Chondrocyte (in vitro differentiated cells): Measurements from ENCODE around the gene HIP1R. TPM values are rescaled to one million over a fixed set of nuclear protein-coding genes. Genes with fewer than 3 reads are reported as not detected.
"Not testable (repeated sequence)": the region's sequence is repeated elsewhere in the genome, so short reads cannot be mapped to it uniquely, and the experiment has no call there.

Experiments
- DNase-seq: peaks from one replicate; pipeline ENCODE4 v3.0.0; 2021; ENCODE audit warnings: mixed read lengths, low spot score
- H3K27ac Mint-ChIP-seq: one replicate; pipeline ENCODE4 v1.8.0; 2021; ENCODE audit warnings: mild to moderate bottlenecking, moderate library complexity, mixed read lengths; ENCODE audit not compliant: unreplicated experiment
- H3K27me3 Mint-ChIP-seq: 2 replicates; pipeline ENCODE4 v1.8.0; 2021; ENCODE audit warnings: low read depth, mixed read lengths
- H3K36me3 Mint-ChIP-seq: 2 replicates; pipeline ENCODE4 v1.8.0; 2021; ENCODE audit warnings: low read depth, mixed read lengths
- H3K4me1 Mint-ChIP-seq: 2 replicates; pipeline ENCODE4 v1.8.0; 2021; ENCODE audit warnings: low read depth, mild to moderate bottlenecking, mixed read lengths
- H3K4me3 Mint-ChIP-seq: one replicate; pipeline ENCODE4 v1.8.0; 2021; ENCODE audit warnings: mild to moderate bottlenecking, moderate library complexity, mixed read lengths; ENCODE audit not compliant: unreplicated experiment
- H3K9me3 Mint-ChIP-seq: 2 replicates; pipeline ENCODE4 v1.8.0; 2021; ENCODE audit warnings: low read depth, mixed read lengths
- total RNA-seq: library from RNA; stranded (reverse); gene quantifications from 3 replicates; pipeline ENCODE4 v1.2.1, GENCODE V29; 2021
- TF ChIP-seq, protein P1 (sequence below): fragments of 200-600 bp; sonication (generic); IDR thresholded peaks from 2 replicates; pipeline ENCODE4 v1.5.0; 2021; ENCODE audit warnings: antibody characterized with exemption, mild to moderate bottlenecking, moderate library complexity

Gene HIP1R
- total RNA-seq, 1 donor from 2014 or later, result 13.8 TPM

DNA sequence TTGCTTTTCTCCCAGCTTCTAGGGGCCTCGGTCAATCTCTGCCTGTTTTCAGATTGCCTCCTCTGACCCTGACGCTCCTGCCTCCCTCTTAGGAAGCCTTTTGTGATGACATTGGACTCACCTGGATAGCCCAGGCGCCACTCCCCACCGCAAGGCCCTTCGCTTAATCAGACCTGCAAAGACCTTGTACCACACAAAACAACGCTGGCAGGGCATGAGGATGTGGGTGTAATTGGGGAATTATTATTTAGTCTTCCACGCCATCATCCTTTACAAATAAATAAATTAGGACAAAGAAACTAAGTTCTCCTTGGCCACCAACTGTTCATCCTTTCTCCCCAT lies 68.4 kb downstream of the HIP1R start:
- H3K27me3 Mint-ChIP-seq, result no peaks in the 10 kb centered on the region
- no peak overlapping the region for H3K27ac Mint-ChIP-seq
- TF ChIP-seq, protein P1, sequence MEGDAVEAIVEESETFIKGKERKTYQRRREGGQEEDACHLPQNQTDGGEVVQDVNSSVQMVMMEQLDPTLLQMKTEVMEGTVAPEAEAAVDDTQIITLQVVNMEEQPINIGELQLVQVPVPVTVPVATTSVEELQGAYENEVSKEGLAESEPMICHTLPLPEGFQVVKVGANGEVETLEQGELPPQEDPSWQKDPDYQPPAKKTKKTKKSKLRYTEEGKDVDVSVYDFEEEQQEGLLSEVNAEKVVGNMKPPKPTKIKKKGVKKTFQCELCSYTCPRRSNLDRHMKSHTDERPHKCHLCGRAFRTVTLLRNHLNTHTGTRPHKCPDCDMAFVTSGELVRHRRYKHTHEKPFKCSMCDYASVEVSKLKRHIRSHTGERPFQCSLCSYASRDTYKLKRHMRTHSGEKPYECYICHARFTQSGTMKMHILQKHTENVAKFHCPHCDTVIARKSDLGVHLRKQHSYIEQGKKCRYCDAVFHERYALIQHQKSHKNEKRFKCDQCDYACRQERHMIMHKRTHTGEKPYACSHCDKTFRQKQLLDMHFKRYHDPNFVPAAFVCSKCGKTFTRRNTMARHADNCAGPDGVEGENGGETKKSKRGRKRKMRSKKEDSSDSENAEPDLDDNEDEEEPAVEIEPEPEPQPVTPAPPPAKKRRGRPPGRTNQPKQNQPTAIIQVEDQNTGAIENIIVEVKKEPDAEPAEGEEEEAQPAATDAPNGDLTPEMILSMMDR, result no peak
- H3K4me3 Mint-ChIP-seq, result no peak overlapping the region
- no peaks in the 10 kb centered on the region for H3K9me3 Mint-ChIP-seq
- peaks cover 2% of the 10 kb centered on the region for H3K4me1 Mint-ChIP-seq
- H3K36me3 Mint-ChIP-seq, result no peaks in the 10 kb centered on the region
- no peak for DNase-seq

DNA sequence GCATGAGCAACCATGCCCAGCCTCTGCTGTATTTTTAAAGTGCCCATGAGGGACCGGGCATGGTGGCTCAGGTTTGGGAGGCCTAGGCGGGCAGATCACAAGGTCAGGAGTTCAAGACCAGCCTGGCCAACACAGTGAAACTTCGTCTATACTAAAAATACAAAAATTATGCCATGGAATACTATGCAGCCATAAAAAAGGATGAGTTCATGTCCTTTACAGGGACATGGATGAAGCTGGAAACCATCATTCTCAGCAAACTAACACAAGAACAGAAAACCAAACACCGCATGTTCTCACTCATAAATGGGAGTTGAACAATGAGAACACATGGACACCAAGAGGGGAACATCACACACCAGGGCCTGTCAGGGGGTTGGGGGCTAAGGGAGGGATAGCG lies 70.0 kb downstream of the HIP1R start:
- not testable (repeated sequence) for H3K9me3 Mint-ChIP-seq, H3K27ac Mint-ChIP-seq, DNase-seq, H3K27me3 Mint-ChIP-seq, H3K4me1 Mint-ChIP-seq, H3K4me3 Mint-ChIP-seq, H3K36me3 Mint-ChIP-seq

DNA sequence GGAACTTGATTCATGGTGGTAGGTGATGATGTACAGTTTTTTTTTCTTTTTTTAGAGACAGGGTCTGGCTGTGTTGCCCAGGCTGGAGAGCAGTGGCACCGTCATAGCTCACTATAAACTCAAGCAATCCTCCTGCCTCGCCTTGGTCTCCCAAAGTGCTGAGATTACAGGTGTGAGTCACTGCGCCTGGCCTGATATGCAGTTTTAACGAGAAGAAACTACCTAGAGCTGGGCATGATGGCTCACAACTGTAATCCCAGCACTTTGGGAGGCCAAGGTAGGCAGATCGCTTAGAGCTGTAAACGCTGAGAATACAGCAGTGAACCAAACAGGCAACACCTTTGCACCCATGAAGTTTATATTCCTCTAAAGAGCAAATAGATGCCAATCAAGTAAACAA lies 73.7 kb downstream of the HIP1R start:
- Mint-ChIP-seq H3K27me3 (no peaks in the 10 kb centered on the region), H3K4me1 (peaks cover 10% of the 10 kb centered on the region), H3K9me3 (no peaks in the 10 kb centered on the region), H3K27ac (no peak overlapping the region), H3K4me3 (no peak overlapping the region), H3K36me3 (no peaks in the 10 kb centered on the region)
- TF ChIP-seq, protein P1, result no peak
- DNase-seq, result peak; percentile 10

DNA sequence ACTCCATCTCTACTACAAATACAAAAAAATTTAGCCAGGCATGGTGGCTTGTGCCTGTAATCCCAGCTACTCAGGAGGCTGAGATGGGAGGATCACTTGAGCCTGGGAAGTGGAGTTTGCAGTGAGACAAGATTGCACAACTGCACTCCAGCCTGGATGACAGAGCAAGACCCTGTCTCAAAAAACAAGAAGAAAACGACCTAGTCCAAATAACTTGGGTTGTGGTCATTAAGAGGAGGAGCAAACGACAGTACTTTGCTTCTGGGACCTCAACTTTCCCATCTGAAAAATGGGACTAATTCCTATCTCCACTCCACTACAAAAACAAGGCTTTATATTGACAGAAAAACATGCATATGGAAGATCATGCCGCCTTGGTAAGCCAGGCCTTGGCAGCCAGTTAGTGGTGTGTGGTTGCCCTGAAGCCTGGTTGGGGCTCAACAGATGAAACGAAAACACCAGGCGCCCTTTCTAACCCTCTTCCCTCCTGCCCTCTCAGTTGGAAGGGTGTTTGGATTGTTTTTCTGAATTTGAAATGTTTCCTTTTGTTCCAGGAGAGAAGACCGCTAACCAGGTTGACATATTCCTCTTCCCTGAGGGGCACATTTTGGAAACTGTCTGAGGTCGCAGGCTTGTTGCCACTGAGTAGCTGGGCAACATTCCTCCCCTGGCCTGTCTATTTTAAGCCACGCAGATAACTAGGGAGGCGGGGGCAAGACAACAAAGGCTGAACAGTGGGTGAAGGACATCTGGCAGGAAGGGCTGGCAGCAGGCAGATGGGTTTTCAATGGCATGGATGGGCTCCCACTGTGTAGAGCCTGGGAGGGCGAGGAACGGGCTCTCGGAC lies 74.4 kb downstream of the HIP1R start:
- H3K4me3 Mint-ChIP-seq, result no peak overlapping the region
- H3K4me1 Mint-ChIP-seq, result peaks cover 10% of the 10 kb centered on the region
- no peaks in the 10 kb centered on the region for H3K9me3 Mint-ChIP-seq
- H3K36me3 Mint-ChIP-seq, result no peaks in the 10 kb centered on the region
- TF ChIP-seq, protein P1, result no peak
- DNase-seq, result peak; percentile 32
- H3K27me3 Mint-ChIP-seq, result no peaks in the 10 kb centered on the region
- H3K27ac Mint-ChIP-seq, result no peak overlapping the region

Other genes with a start within 250 kb of the HIP1R start
- not detected in 3 replicates for gene HCAR2, start 132.1 kb upstream of the HIP1R start, total RNA-seq
- not detected in 3 replicates for gene HCAR3, start 118.6 kb upstream of the HIP1R start, total RNA-seq
- not detected in 3 replicates for gene HCAR1, start 104.6 kb upstream of the HIP1R start, total RNA-seq
- 46.3 to 57.6 TPM (median 49.6 TPM) in 3 replicates for gene DENR, start 82.6 kb upstream of the HIP1R start, total RNA-seq
- 0.30 to 0.63 TPM (median 0.62 TPM) in 3 replicates for gene CCDC62, start 60.9 kb upstream of the HIP1R start, total RNA-seq
- gene VPS37B, start 60.7 kb downstream of the HIP1R start, total RNA-seq, result 17.4 to 25.3 TPM (median 24.4 TPM) in 3 replicates
- gene ABCB9, start 131.0 kb downstream of the HIP1R start, total RNA-seq, result 12.9 to 21.6 TPM (median 14.2 TPM) in 3 replicates
- gene OGFOD2, start 139.8 kb downstream of the HIP1R start, total RNA-seq, result 12.0 to 13.7 TPM (median 13.5 TPM) in 3 replicates
- 145 to 165 TPM (median 146 TPM) in 3 replicates for gene ARL6IP4, start 145.2 kb downstream of the HIP1R start, total RNA-seq